Natural killer cell (primary cell): ENCODE results near the gene ACAD9. TPM values are rescaled to one million over a fixed set of nuclear protein-coding genes. Genes with fewer than 3 reads are reported as not detected.

Source experiments
- ATAC-seq, 3 donors: fragments of 150-1000 bp in 2 of 3; fragments of 200-7000 bp in 1 of 3; cut with Tn5 transposase; 1 replicate in 1 of 3; 2 replicates in 2 of 3; pipeline ENCODE4 v1.10.0; 2021; ENCODE audit warnings: mild to moderate bottlenecking in 2 of 3, moderate library complexity in 2 of 3
- DNase-seq, 2 donors: peaks; one replicate each; pipeline versions ENCODE4 v3.0.0 to v3.0.0-alpha.2; 2013 to 2021; ENCODE audit warnings: mixed read lengths in 1 of 2
- H3K27ac ChIP-seq: one replicate; pipeline ENCODE4 v1.5.1; 2013; ENCODE audit warnings: mild to moderate bottlenecking, low read length
- H3K27me3 ChIP-seq: one replicate; pipeline ENCODE4 v1.6.1; 2013; ENCODE audit warnings: low read length; ENCODE audit not compliant: control insufficient read depth, insufficient read depth
- H3K36me3 ChIP-seq: one replicate; pipeline ENCODE4 v1.6.1; 2013; ENCODE audit warnings: low read length; ENCODE audit not compliant: control insufficient read depth, insufficient read depth
- H3K4me1 ChIP-seq: one replicate; pipeline ENCODE4 v1.6.1; 2013; ENCODE audit warnings: low read length; ENCODE audit not compliant: control insufficient read depth, insufficient read depth
- H3K4me3 ChIP-seq: one replicate; pipeline ENCODE4 v1.5.1; 2013; ENCODE audit warnings: low read length
- H3K9me3 ChIP-seq: one replicate; pipeline ENCODE4 v1.6.1; 2013; ENCODE audit warnings: low read length; ENCODE audit not compliant: control insufficient read depth, insufficient read depth
- H3K27ac Mint-ChIP-seq, 2 donors: one replicate each; pipeline ENCODE4 v1.8.0; 2022; ENCODE audit warnings: mild to moderate bottlenecking in 2 of 2, mixed read lengths in 2 of 2, moderate library complexity in 1 of 2
- H3K27me3 Mint-ChIP-seq, 2 donors: one replicate each; pipeline ENCODE4 v1.8.0; 2022; ENCODE audit warnings: low read depth in 2 of 2, mixed read lengths in 2 of 2
- H3K36me3 Mint-ChIP-seq: one replicate; pipeline ENCODE4 v1.8.0; 2022; ENCODE audit warnings: mixed read lengths
- H3K4me1 Mint-ChIP-seq, 2 donors: one replicate each; pipeline ENCODE4 v1.8.0; 2022; ENCODE audit warnings: mixed read lengths in 2 of 2
- H3K4me3 Mint-ChIP-seq: one replicate; pipeline ENCODE4 v1.8.0; 2022; ENCODE audit warnings: mild to moderate bottlenecking, moderate library complexity, mixed read lengths
- H3K9me3 Mint-ChIP-seq, 2 donors: one replicate each; pipeline ENCODE4 v1.8.0; 2022; ENCODE audit warnings: mixed read lengths in 2 of 2
- CTCF ChIP-seq: fragments of 200-600 bp; IDR thresholded peaks from one replicate; pipeline ENCODE4 v1.8.0; 2022; ENCODE audit warnings: antibody characterized with exemption
- WGBS: methylation state at CpG from one replicate; pipeline ENCODE4 v1.1.7; 2013; ENCODE audit warnings: missing lambda C conversion rate; ENCODE audit not compliant: insufficient coverage; 5-methylcytosine and 5-hydroxymethylcytosine counted together
- intact Hi-C: fragments of 100-400 bp; cut with micrococcal nuclease; formaldehyde crosslinking; loops from one replicate; pipeline ENCODE4 v1.14.2; 2022
- total RNA-seq, 4 donors: library from RNA; stranded (reverse); fragments of 120-200 nt in 1 of 4; gene quantifications; one replicate each; pipeline versions ENCODE4 v1.2.3 to v1.2.4, GENCODE V29; 2013 to 2022

The ACAD9 gene
- total RNA-seq, 3 donors from 2014 or later (not counting 1 experiment from before 2014, with no cell fraction given), result 43.4 to 71.3 (median 54.2) TPM

GRCh38 chr3:128933922-128934253 is 54.5 kb downstream of the ACAD9 start:
- ATAC-seq, result no peak
- 88% methylated on average over 2 of the region's 2 CpGs for WGBS
- Histone ChIP-seq H3K27me3 (no peaks in the 10 kb centered on the region), H3K4me3 (no peak overlapping the region), H3K9me3 (no peaks in the 10 kb centered on the region), H3K4me1 (no peaks in the 10 kb centered on the region), H3K36me3 (no peaks in the 10 kb centered on the region), H3K27ac (no peak overlapping the region)
- H3K4me1 Mint-ChIP-seq, result no peaks in the 10 kb centered on the region
- no peak overlapping the region for H3K27ac Mint-ChIP-seq
- H3K27me3 Mint-ChIP-seq, result peaks cover 6 to 16% of the 10 kb centered on the region in 2 donors
- H3K4me3 Mint-ChIP-seq, result no peak overlapping the region
- no peaks in the 10 kb centered on the region for H3K9me3 Mint-ChIP-seq
- no peak for TF ChIP-seq CTCF
- DNase-seq, result no peak
- intact Hi-C loops, result no loop called here
- no peaks in the 10 kb centered on the region for H3K36me3 Mint-ChIP-seq

- no peak for DNase-seq
- no peak overlapping the region for H3K27ac Mint-ChIP-seq
- no peak for TF ChIP-seq CTCF
- Histone ChIP-seq H3K4me1 (no peaks in the 10 kb centered on the region), H3K27ac (no peak overlapping the region), H3K36me3 (no peaks in the 10 kb centered on the region), H3K27me3 (no peaks in the 10 kb centered on the region), H3K9me3 (no peaks in the 10 kb centered on the region), H3K4me3 (no peak overlapping the region)
- H3K27me3 Mint-ChIP-seq, result peaks cover 0 to 8% of the 10 kb centered on the region in 2 donors
- WGBS, result 85% methylated on average over 2 of the region's 2 CpGs
- H3K4me1 Mint-ChIP-seq, result no peaks in the 10 kb centered on the region
- ATAC-seq, result no peak
- no peaks in the 10 kb centered on the region for H3K36me3 Mint-ChIP-seq
- H3K9me3 Mint-ChIP-seq, result no peaks in the 10 kb centered on the region
- H3K4me3 Mint-ChIP-seq, result no peak overlapping the region
- intact Hi-C loops, result no loop called here
Measured at GRCh38 chr3:128935922-128936321, 56.5 kb downstream of the ACAD9 start.

- Mint-ChIP-seq H3K9me3 (no peaks in the 10 kb centered on the region), H3K36me3 (no peaks in the 10 kb centered on the region), H3K4me3 (no peak overlapping the region), H3K4me1 (no peaks in the 10 kb centered on the region), H3K27ac (no peak overlapping the region), H3K27me3 (peaks cover 0 to 8% of the 10 kb centered on the region in 2 donors)
- Histone ChIP-seq H3K4me1 (no peaks in the 10 kb centered on the region), H3K27me3 (no peaks in the 10 kb centered on the region), H3K36me3 (no peaks in the 10 kb centered on the region), H3K27ac (no peak overlapping the region), H3K9me3 (no peaks in the 10 kb centered on the region), H3K4me3 (no peak overlapping the region)
- intact Hi-C loops, result no loop called here
- ATAC-seq (no peak), DNase-seq (no peak)
- TF ChIP-seq CTCF, result no peak
- 75% methylated on average over 4 of the region's 4 CpGs for WGBS
Measured at GRCh38 chr3:128936341-128936740, 56.9 kb downstream of the ACAD9 start.

- no peaks in the 10 kb centered on the region for H3K9me3 ChIP-seq
- Mint-ChIP-seq H3K36me3 (no peaks in the 10 kb centered on the region), H3K4me1 (no peaks in the 10 kb centered on the region), H3K4me3 (no peak overlapping the region), H3K9me3 (no peaks in the 10 kb centered on the region), H3K27me3 (peaks cover 0 to 3% of the 10 kb centered on the region in 2 donors), H3K27ac (no peak overlapping the region)
- WGBS, result 100% methylated on average over 1 of the region's 1 CpG
- H3K27me3 ChIP-seq, result no peaks in the 10 kb centered on the region
- no peak for TF ChIP-seq CTCF
- no peak for DNase-seq
- intact Hi-C loops, result no loop called here
- H3K4me1 ChIP-seq, result no peaks in the 10 kb centered on the region
- H3K4me3 ChIP-seq, result no peak overlapping the region
- no peaks in the 10 kb centered on the region for H3K36me3 ChIP-seq
- H3K27ac ChIP-seq, result no peak overlapping the region
- ATAC-seq, result no peak
Measured at GRCh38 chr3:128940252-128940651, 60.8 kb downstream of the ACAD9 start.
